ENCODE data around the gene TBC1D8.

- TF ChIP-seq POLR2A (IDR thresholded peaks at IDR 0.05) (no peak), CTCF (IDR thresholded peaks at IDR 0.05) (no peak), POLR2AphosphoS5 (IDR thresholded peaks at IDR 0.05) (peak; percentile 61)
Measured at GRCh38 chr2:101096619-101097142, 54.5 kb downstream of the TBC1D8 start.

Measured in prostate gland (tissue), 2 donors.